GM12878 (cell line): ENCODE measurements around the gene OR52D1. TPM values are rescaled to one million over a fixed set of nuclear protein-coding genes. Genes with fewer than 3 reads are reported as not detected.

ENCODE experiments used
- ATAC-seq: fragments of 200-7000 bp; cut with Tn5 transposase; 3 replicates; pipeline ENCODE4 v1.9.1; 2020; ENCODE audit warnings: mild to moderate bottlenecking, moderate library complexity
- BruUV-seq: library from RNA; stranded (reverse); fragments of 400-500 nt; replicated peaks from 2 replicates; lab custom pipeline; 2021; lab: Mats Ljungman, UMichigan
- CTCF ChIA-PET: fragments of 300-600 bp; sonication (Branson Sonifier 250); formaldehyde crosslinking; extraction: SDS; loops from one replicate; lab custom pipeline; 2021; ENCODE audit warnings: inconsistent platforms; lab: Yijun Ruan, JAX
- POLR2A ChIA-PET: fragments of 350-600 bp; formaldehyde crosslinking; extraction: SDS; loops from one replicate; lab custom pipeline; 2021; ENCODE audit warnings: inconsistent platforms; lab: Charles Lee
- RAD21 ChIA-PET: fragments of 300-600 bp; sonication (Branson Sonifier 250); formaldehyde crosslinking; loops from one replicate; lab custom pipeline; 2023; ENCODE audit warnings: antibody characterized with exemption; ENCODE audit not compliant: unreplicated experiment; lab: Charles Lee
- SMC1A ChIA-PET: fragments of 300-600 bp; sonication (Branson Sonifier 250); formaldehyde crosslinking; loops from one replicate; lab custom pipeline; 2023; ENCODE audit not compliant: unreplicated experiment, uncharacterized antibody; lab: Charles Lee
- DNase-seq: peaks from one replicate; pipeline ENCODE4 v3.0.0-alpha.2; 2011; ENCODE audit warnings: low read depth, low spot score
- FAIRE-seq: peaks from 3 replicates; lab custom pipeline; 2011; peaks lifted over from hg19 to GRCh38; lab: Jason Lieb, UNC
- H2AFZ ChIP-seq: 2 replicates; pipeline ENCODE4 v1.6.0; 2011; ENCODE audit warnings: low read depth, low read length, control low read depth; ENCODE audit not compliant: control insufficient read depth
- H3K27ac ChIP-seq: 2 replicates; pipeline ENCODE4 v1.5.1; 2011; ENCODE audit warnings: control low read depth; ENCODE audit not compliant: control insufficient read depth, insufficient read depth
- H3K27me3 ChIP-seq, 2 experiments: replicated peaks in 1 of 2; 2 replicates each; pipeline versions ENCODE4 v1.6.0 to v1.6.1; 2011; ENCODE audit warnings: low read length in 1 of 2; ENCODE audit not compliant: control insufficient read depth in 2 of 2, insufficient read depth in 2 of 2
- H3K36me3 ChIP-seq, 2 experiments: 2 replicates each; pipeline ENCODE4 v1.5.1; 2011; ENCODE audit warnings: low read length in 1 of 2; ENCODE audit not compliant: control insufficient read depth in 2 of 2, insufficient read depth in 2 of 2
- H3K4me1 ChIP-seq: 2 replicates; pipeline ENCODE4 v1.6.1; 2011; ENCODE audit warnings: mild to moderate bottlenecking, low read length, moderate library complexity, mixed read lengths; ENCODE audit not compliant: control insufficient read depth, insufficient read depth
- H3K4me2 ChIP-seq: 2 replicates; pipeline ENCODE4 v1.6.0; 2011; ENCODE audit warnings: control low read depth; ENCODE audit not compliant: control insufficient read depth, insufficient read depth
- H3K4me3 ChIP-seq: fragments of 200-600 bp; sonication (generic); 2 replicates; pipeline ENCODE4 v1.5.1; 2016
- H3K79me2 ChIP-seq: 2 replicates; pipeline ENCODE4 v1.6.0; 2011; ENCODE audit warnings: low read length; ENCODE audit not compliant: control insufficient read depth, insufficient read depth
- H3K9ac ChIP-seq: 2 replicates; pipeline ENCODE4 v1.8.0; 2011; ENCODE audit warnings: low read length, control low read depth, mixed read lengths; ENCODE audit not compliant: control insufficient read depth, insufficient read depth
- H3K9me3 ChIP-seq: replicated peaks from 3 replicates; pipeline ENCODE4 v1.5.1; 2011; ENCODE audit warnings: mild to moderate bottlenecking, low read length; ENCODE audit not compliant: control insufficient read depth, insufficient read depth
- H4K20me1 ChIP-seq: 2 replicates; pipeline ENCODE4 v1.6.0; 2011; ENCODE audit not compliant: control insufficient read depth, insufficient read depth
- CBFB ChIP-seq: IDR thresholded peaks from 2 replicates; pipeline ENCODE4 v1.6.1; 2016; ENCODE audit warnings: antibody characterized with exemption, low read depth
- FOXM1 ChIP-seq: IDR thresholded peaks from 2 replicates; pipeline ENCODE4 v1.6.1; 2012; ENCODE audit warnings: low read depth, mild to moderate bottlenecking, inconsistent platforms, low read length, moderate library complexity
- IKZF2 ChIP-seq, 2 experiments: fragments of 450-650 bp; IDR thresholded peaks; 2 replicates each; pipeline ENCODE4 v1.6.1; 2017; ENCODE audit warnings: mild to moderate bottlenecking in 2 of 2, moderate library complexity in 2 of 2
- NFXL1 ChIP-seq: fragments of 450-650 bp; IDR thresholded peaks from 2 replicates; pipeline ENCODE4 v1.6.1; 2017; ENCODE audit warnings: antibody characterized with exemption, mild to moderate bottlenecking, borderline replicate concordance
- RB1 ChIP-seq: fragments of 450-650 bp; formaldehyde crosslinking; IDR thresholded peaks from 2 replicates; pipeline ENCODE4 v1.6.1; 2017; ENCODE audit warnings: mild to moderate bottlenecking, borderline replicate concordance
- SPI1 ChIP-seq: IDR thresholded peaks from 2 replicates; pipeline ENCODE4 v1.6.1; 2011; ENCODE audit warnings: low read depth, mild to moderate bottlenecking, low read length, moderate library complexity, borderline replicate concordance; ENCODE audit not compliant: insufficient read depth
- SUPT20H ChIP-seq: IDR thresholded peaks from 2 replicates; pipeline ENCODE4 v1.6.1; 2011; ENCODE audit warnings: low read depth, mild to moderate bottlenecking, low read length, moderate library complexity, borderline replicate concordance; ENCODE audit not compliant: control insufficient read depth
- WRNIP1 ChIP-seq: IDR thresholded peaks from 2 replicates; pipeline ENCODE4 v1.6.1; 2011; ENCODE audit warnings: low read depth, low read length, improper control_type of control experiment, borderline replicate concordance
- YBX1 ChIP-seq: fragments of 450-650 bp; IDR thresholded peaks from 2 replicates; pipeline ENCODE4 v1.6.1; 2016; ENCODE audit warnings: antibody characterized with exemption
- ZNF384 ChIP-seq: IDR thresholded peaks from 2 replicates; pipeline ENCODE4 v1.6.1; 2012; ENCODE audit warnings: low read depth, mild to moderate bottlenecking, low read length, improper control_type of control experiment, borderline replicate concordance
- WGBS: methylation state at CpG from one replicate; pipeline ENCODE4 v1.1.6; 2016; ENCODE audit warnings: low lambda C conversion rate; ENCODE audit not compliant: insufficient replicate concordance, insufficient coverage; ENCODE audit errors: missing lambda C conversion rate; 5-methylcytosine and 5-hydroxymethylcytosine counted together
- in situ Hi-C: fragments of 300-500 bp; cut with MboI; formaldehyde crosslinking; loops from 9 replicates; pipeline ENCODE4 v1.14.3; 2018; ENCODE audit warnings: mixed read lengths
- intact Hi-C: fragments of 100-400 bp; cut with micrococcal nuclease; formaldehyde crosslinking; loops from one replicate; pipeline ENCODE4 v1.14.2; 2022; ENCODE audit not compliant: unreplicated experiment
- polyA plus RNA-seq, 11 experiments: library from polyadenylated mRNA; depleted of rRNA in 4 of 11; unstranded in 6 of 11; stranded (reverse) in 5 of 11; fragments of >200 nt; fragmentation: Nextera tagmentation in 4 of 11; fragmentation: Illumina TruSeq in 1 of 11; extraction: Ambion mirVana in 4 of 11; extraction: Trizol in 1 of 11; gene quantifications; 1 replicate in 1 of 11; 2 replicates in 10 of 11; pipeline versions ENCODE4 v1.2.1 to v1.2.3, GENCODE V29; 2011 to 2016; ENCODE audit warnings: inconsistent platforms in 2 of 11, missing spikeins in 2 of 11, low read depth in 1 of 11
- total RNA-seq, 4 experiments: library from RNA; depleted of rRNA in 3 of 4; stranded (reverse); fragments of >200 nt in 3 of 4; fragmentation: Illumina TruSeq in 1 of 4; extraction: Trizol in 1 of 4; gene quantifications; 2 replicates each; pipeline versions ENCODE4 v1.2.1 to v1.2.3, GENCODE V29; 2013 to 2021

The OR52D1 gene
- total and polyA plus RNA-seq, 10 of the 15 experiments (the other 5 are each of a cell fraction or from before 2014, with no cell fraction given): not detected

DNA sequence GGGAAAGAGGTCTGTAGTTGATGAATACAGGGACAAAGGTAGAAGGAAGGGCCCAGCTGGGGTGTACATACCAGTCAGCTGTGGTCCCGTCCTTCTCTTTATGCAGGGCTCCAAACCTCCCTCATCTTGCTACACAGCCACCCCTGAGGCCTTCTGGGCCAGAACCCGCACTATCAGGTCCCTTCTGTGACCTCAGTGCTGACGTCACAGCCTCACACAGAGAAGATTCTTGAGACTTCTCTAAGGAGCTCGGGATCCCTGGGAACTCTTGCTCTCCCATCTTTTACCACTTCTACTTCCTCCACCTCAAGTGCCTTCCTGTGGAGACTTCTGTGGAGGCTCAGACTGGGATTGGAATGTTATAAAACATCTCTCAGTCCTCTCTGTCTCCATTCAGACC lies 21.3 kb downstream of the OR52D1 start, which contains the start of gene UBQLN3:
Gene UBQLN3, minus strand, starts transcription at position 155 of the 400 bp plus-strand sequence. CDS start 399 bp downstream, outside the sequence.
- H3K27ac ChIP-seq: no peak within 1 kb of the TSS
- in situ Hi-C loops (no loop called here), intact Hi-C loops (no loop called here)
- FAIRE-seq: no peak
- H3K36me3 ChIP-seq: no peaks in the 10 kb centered on the region
- no peaks in the 10 kb centered on the region for H3K9me3 ChIP-seq
- 0% methylated on average over 4 of the region's 4 CpGs for WGBS
- H3K4me1 ChIP-seq: no peaks in the 10 kb centered on the region
- ChIA-PET POLR2A (no interaction called here), RAD21 (no interaction called here)
- no peaks in the 10 kb centered on the region for H3K79me2 ChIP-seq
- no peak within 1 kb of the TSS for H3K9ac ChIP-seq
- H4K20me1 ChIP-seq: no peaks in the 10 kb centered on the region
- H3K4me3 ChIP-seq: no peak within 1 kb of the TSS
- H3K27me3 ChIP-seq: no peaks in the 10 kb centered on the region; a peak in 1 of 4 replicates
- ATAC-seq: no peak
- BruUV-seq: no TSS peak
- TF ChIP-seq RB1 (no peak), CBFB (no peak), YBX1 (no peak), ZNF384 (no peak), IKZF2 (IDR thresholded peaks at IDR 0.05) (no peak), NFXL1 (no peak), SUPT20H (no peak), SPI1 (no peak), WRNIP1 (no peak), FOXM1 (no peak)
- TF ChIP-seq, all 136 proteins: peak for 0
- DNase-seq: no peak
- no peak within 1 kb of the TSS for H3K4me2 ChIP-seq
- ChIA-PET SMC1A (interaction anchor here (0.6 to 0.7 kb wide), 2 partner anchors 10 to 202 kb away, joined by 3 read pairs; no protein-coding TSS in a partner anchor), CTCF (interaction anchor here (1.6 kb wide), 1 partner anchor 10 kb away, joined by 4 read pairs; no protein-coding TSS in a partner anchor)
- H2AFZ ChIP-seq: no peak within 1 kb of the TSS
